HEK293 (cell line): Measurements from ENCODE around the gene RPS6KC1.
A peak's percentile ranks its signal among the peaks of the same experiment; 100 is the strongest.
"Not testable (repeated sequence)": the region's sequence is repeated elsewhere in the genome, so short reads cannot be mapped to it uniquely, and the experiment has no call there.

Source experiments
- CTCF ChIP-seq: fragments of 450-650 bp; formaldehyde crosslinking; IDR thresholded peaks from 2 replicates; pipeline ENCODE4 v1.5.1; 2016; ENCODE audit warnings: missing biosample characterization, missing genetic modification characterization
- HOXA7 ChIP-seq: sonication (generic); formaldehyde crosslinking; IDR thresholded peaks from 2 replicates; pipeline ENCODE4 v1.8.1; 2022; ENCODE audit warnings: missing genetic modification reagents, borderline replicate concordance
- KLF7 ChIP-seq: fragments of 450-650 bp; formaldehyde crosslinking; IDR thresholded peaks from 2 replicates; pipeline ENCODE4 v1.5.1; 2016; ENCODE audit warnings: missing biosample characterization, missing genetic modification characterization, borderline replicate concordance
- TF ChIP-seq, protein P1 (sequence below): fragments of 450-650 bp; formaldehyde crosslinking; IDR thresholded peaks from 2 replicates; pipeline ENCODE4 v1.5.1; 2016; ENCODE audit warnings: missing biosample characterization, missing genetic modification characterization

DNA sequence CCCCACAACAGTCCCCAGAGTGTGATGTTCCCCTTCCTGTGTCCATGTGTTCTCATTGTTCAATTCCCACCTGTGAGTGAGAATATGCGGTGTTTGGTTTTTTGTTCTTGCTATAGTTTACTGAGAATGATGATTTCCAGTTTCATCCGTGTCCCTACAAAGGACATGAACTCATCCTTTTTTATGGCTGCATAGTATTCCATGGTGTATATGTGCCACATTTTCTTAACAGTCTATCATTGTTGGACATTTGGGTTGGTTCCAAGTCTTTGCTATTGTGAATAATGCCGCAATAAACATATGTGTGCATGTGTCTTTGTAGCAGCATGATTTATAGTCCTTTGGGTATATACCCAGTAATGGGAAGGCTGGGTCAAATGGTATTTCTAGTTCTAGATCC is 61.7 kb downstream of the RPS6KC1 start:
- TF ChIP-seq, protein P1, sequence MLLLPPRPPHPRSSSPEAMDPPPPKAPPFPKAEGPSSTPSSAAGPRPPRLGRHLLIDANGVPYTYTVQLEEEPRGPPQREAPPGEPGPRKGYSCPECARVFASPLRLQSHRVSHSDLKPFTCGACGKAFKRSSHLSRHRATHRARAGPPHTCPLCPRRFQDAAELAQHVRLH: peak; percentile 48; the same call in 1 of the 2 replicates
- not testable (repeated sequence) for TF ChIP-seq HOXA7 (CRISPR knock-in tag); CTCF; KLF7 (tag by site-specific recombination)
